GM19025 (cell line): ENCODE results near the gene TMTC1.

Experiments
- ATAC-seq: cut with Tn5 transposase; IDR thresholded peaks from one replicate; pipeline ENCODE4 v1.9.1; 2021; ENCODE audit warnings: mild to moderate bottlenecking, low read depth, moderate library complexity; ENCODE audit not compliant: unreplicated experiment

The TMTC1 gene

DNA sequence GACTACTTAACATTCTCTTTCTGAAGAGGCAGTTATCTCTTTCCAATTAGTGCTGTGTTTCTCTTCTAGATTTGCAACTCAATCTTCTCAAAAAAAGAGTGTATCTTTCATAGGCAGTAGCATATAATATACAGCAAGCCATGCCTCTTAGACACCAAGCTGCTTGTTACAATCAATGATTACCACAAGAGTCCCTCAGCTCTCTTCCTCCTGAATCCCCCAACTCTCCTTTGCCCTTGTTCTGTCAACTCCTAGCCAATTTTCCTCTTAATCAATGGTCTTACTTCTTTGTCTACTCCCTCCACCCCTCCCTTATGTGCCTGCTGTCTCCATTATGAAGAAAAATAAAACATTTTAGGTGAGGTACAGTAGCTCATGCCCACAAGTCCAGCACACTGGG is 2.6 kb downstream of the TMTC1 start:
- no peak for ATAC-seq

- ATAC-seq, result no peak
These were observed 3.7 kb downstream of the TMTC1 start for GRCh38 chr12:29780084-29780483.

- no peak for ATAC-seq
These were observed 5.2 kb downstream of the TMTC1 start for GRCh38 chr12:29778531-29778930.

DNA sequence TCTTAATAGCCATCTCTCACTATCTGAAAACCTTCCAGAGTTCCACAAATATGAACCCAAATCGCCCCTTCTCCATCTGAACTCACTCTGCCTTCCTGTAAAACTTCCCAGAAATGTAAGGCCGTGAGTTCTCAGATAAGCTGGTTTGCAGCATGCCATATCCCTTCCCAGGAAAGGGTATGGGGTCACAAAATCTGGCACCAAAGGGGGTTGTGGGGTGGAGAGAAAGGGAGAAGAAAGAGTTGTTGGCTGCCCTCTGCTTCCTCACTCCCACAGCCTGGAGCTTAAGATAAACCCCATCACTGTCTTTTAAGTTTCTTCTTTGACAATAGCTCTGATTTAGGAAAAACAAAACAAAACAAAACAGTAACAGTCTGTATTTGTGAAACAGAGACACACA is 10.7 kb downstream of the TMTC1 start:
- ATAC-seq, result no peak

- ATAC-seq, result no peak
These were observed 12.0 kb downstream of the TMTC1 start for GRCh38 chr12:29771786-29772185.

DNA sequence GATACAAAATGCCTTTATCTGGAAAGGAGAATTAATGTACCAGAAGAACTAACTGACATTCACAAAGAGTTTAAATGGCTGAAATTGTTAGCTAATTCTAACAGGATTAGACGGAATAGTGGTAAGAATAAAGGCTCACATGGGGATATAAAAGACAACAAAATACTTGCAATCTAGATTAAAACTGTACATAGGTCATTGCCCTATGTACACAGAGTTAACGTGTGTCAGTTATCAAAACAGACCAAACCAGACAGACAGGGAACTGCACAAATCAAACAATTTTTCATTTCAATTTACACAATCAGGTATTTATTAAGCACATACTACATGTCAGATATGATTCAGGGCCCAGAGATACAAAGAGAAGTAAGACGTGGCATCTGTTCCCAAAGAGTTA is 12.6 kb downstream of the TMTC1 start:
- no peak for ATAC-seq

DNA sequence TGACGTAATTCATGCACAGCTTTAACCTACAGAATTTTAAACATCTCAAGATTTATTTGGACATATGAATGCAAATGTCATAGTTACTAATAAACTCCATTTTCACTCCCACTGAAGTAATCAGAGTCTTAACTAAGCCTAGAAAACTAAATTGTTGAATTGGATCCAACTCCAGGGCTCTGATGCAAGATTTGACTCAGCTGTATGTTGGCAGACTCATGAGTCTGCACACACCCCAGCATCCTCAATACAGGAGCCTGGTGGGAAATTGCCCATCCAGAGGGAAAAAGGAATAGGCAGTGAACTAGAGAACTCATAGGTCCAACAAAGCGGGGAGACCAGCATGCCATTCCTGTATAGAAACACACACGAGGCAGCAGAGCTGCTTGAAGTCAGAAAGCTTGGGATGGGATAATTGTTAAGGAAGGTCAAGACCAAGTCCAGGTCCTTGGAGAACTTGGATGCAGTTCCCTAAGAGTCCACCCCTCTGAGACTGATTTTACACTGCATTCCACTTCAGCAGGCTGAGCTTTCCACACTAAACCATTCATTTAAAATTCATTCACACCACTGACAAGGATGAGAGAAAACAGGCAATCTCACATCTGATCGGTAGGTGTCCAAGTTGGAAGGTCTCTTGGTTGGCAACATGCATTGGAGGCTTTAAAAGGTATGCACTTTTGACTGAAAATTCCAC is 14.4 kb downstream of the TMTC1 start:
- ATAC-seq, result no peak

DNA sequence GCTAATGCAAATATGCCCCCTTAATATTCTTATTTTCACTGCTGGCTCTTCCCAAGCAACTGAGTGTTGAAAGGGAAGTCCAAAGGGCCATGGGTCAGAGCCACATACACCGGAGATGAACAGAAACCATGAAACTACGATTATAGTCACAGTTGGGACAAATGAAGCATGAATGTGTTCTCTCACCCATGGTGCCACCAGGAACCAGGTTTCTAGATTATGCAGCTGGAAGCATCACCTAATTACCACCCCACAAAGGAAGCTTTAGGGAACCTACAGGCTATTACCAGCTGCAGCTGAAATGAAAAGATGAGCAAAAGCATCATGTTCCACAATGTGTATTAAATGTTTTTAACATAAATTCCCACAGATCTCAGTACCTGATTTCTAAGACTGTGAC is 15.4 kb downstream of the TMTC1 start:
- ATAC-seq, result no peak

DNA sequence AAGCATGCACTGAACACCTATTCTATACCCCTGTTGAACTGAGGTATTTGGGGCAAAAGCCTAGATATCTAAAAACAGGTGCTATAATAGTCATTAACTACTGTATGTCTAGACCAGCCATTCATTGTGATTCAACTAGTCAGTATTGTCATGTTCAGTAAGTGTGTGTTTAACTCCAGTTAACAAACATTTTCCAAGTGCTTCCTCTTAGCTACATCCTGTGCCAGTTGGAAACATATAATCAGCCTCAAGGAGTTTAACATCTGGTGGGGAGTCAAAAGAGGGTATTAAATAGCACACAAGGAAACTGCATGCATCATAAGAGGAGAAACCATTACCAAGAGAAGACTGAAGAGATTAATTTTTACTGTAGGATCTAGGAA is 20.4 kb downstream of the TMTC1 start:
- ATAC-seq, result no peak

GRCh38 chr12:29762637-29763300 is 21.0 kb downstream of the TMTC1 start:
- ATAC-seq, result no peak

DNA sequence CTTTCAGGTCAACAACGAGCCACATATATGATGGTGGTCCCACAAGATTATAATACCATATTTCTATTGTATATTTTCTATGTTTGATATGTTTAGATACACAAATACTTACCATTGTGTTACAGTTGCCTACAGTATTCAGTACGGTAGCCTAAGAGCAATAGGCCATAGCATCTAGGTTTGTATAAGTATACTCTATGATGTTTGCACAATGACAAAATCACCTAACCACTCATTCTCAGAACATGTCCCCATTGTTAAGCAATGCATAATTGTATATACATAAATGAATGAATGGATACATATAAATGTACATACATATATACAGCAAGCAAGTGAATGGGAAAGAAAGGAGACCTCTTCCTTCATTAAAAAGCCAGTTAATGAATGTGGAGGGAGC is 23.8 kb downstream of the TMTC1 start:
- ATAC-seq, result no peak

- no peak for ATAC-seq
These were observed 26.9 kb downstream of the TMTC1 start for GRCh38 chr12:29756741-29757390.

GRCh38 chr12:29754235-29755189 is 29.2 kb downstream of the TMTC1 start:
- no peak for ATAC-seq

DNA sequence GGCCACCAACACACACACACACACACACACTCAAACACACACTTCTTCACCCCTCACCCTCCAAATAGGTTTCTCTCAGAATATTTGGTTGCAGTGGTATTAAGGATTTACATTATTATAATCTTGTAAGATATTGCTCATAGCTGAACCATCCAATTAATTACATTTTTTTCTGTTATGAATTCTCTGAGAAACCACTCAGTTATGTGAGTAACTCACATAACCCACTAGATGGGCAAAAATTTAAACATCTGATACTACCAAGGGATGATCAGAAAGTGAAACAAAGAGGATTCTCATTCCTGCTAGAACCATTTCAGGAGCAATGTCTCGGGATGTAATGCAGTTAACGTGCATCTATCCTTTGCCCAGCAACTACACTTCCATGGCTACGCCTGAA is 31.6 kb downstream of the TMTC1 start:
- ATAC-seq, result no peak

DNA sequence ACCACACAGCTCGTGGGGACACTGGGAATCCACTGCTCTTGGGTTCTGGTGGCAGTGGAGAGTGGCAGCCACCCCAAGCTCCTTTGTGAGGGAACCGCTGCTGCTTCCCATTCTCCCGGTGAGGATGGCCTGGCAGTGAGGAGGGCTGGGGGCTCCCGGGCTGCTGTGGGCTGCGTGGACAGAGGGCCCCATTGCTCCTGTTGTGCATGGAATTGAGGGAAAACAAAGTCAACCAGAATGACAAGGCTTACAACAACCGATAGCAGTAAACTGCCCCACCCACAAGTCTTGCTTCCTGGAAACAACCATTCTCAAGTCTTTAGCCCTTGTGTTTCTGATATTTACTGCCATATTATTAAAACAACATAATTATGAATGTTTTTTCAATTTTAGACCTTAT is 32.1 kb downstream of the TMTC1 start:
- ATAC-seq, result no peak

- ATAC-seq, result no peak
These were observed 32.9 kb downstream of the TMTC1 start for GRCh38 chr12:29750928-29751220.

DNA sequence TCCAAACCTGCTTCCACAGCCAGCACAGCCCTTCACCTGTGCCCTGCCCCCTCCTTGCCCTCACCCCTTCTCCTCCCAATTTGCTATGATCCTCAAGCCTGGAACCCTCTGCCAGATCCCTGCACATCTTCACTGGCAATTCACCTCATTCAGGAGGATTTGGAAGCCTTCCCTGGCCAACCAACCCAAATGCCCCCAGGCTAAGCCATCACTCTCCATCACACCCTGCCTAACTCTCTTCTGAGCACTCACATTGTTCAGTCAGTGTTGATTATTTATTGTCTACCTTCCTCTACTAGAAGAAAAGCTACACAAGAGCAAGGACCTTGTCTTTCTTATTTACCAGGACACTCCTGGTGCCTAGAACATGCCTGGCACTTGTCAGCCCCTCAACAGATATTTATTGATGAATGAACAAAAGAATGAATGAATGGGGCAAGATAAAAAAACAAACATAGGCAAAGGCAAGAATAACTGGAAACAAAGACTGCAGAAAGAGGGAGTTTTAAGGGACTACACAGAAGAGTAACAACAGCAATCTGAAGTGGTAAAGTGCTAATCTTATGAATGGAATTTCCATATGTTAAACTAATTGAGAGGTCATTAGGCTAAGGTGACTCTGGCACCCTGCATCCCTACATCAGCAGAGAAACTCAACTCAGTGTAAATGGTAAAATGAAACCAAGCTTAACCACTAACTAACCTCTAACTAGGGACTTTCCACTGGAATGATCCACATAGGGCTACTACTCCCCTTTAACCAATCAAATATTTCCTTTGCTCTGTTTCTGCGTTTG is 33.4 kb downstream of the TMTC1 start:
- ATAC-seq, result peak; percentile 92

DNA sequence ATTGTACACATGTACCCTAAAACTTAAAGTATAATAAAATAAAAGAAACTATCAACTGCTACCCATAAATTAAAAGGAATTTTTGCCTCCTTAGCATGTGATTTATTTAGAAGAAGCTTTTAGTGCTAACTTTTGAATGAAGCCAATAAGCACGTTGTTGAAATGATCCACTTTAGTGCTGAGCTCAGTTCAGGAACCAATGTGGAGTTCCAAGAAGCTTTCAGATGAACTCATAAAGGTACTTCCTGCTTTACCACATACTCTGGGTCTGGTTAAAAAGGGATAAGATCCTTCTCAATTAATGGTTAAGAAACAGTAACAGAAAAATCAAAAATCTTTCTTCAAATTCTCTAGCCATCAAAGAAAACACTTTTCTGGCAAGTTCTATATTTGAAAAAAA is 39.4 kb downstream of the TMTC1 start:
- ATAC-seq, result no peak

DNA sequence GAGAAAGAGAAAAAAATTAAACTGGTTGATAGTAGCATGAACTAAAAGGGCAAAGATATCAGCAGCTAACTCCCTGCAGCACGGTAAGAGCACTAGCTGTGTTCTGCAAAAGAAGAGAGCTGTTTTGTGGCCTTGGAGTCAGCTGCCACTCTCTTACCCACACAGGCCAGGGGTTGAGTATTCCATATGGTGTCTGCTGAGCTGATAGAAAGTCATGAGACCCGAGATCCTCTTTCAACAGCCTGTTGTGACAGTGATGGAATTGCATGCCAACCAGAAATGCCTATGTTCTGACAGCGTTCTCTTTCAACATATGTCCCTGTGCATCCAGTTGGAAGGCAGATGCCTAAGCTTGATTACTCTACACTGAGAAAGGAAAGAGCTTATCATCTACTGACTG is 39.9 kb downstream of the TMTC1 start:
- no peak for ATAC-seq

DNA sequence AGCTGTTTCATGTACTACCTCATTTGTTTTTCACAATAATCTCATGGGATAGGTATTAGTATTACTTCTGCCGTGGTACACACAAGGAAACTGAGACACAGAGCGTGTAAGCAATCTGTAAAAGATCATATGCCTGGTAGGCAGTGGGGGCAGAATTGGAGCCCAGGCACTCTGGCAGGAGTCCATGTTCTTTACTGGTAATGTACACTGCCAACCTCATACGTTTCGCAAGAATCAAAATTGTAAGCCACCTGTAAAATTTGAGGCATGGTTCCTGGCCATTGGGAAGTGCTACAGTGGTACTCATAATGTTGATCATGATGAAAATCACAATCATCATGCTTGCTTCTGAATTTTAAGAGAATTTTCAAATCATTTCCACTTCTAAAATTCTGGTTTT is 40.7 kb downstream of the TMTC1 start:
- no peak for ATAC-seq
